ENCODE measurements around the gene RHEX.

- TF ChIP-seq CTCF (IDR thresholded peaks at IDR 0.05): no peak
- no peak for TF ChIP-seq EZH2 (IDR thresholded peaks at IDR 0.05)
- TF ChIP-seq EZH2phosphoT487 (IDR thresholded peaks at IDR 0.05): no peak
Measured at GRCh38 chr1:206116873-206117150, 63.8 kb downstream of the RHEX start.

All from neural progenitor cell (in vitro differentiated cells).